ENCODE measurements around the gene DCPS. TPM values are rescaled to one million over a fixed set of nuclear protein-coding genes. Genes with fewer than 3 reads are reported as not detected.

DCPS gene
- total RNA-seq, 1 experiment from 2014 or later: 26.2 TPM

GRCh38 chr11:126322996-126323395 is 19.1 kb downstream of the DCPS start (continued):
- TF ChIP-seq PRDM15 (CRISPR knock-in tag; IDR thresholded peaks at IDR 0.05): no peak
- TF ChIP-seq ESRRA (CRISPR knock-in tag; IDR thresholded peaks at IDR 0.05; ENCODE audit: borderline replicate concordance): no peak
- no peak for TF ChIP-seq MLX (CRISPR knock-in tag; IDR thresholded peaks at IDR 0.05)
- TF ChIP-seq, protein P1, sequence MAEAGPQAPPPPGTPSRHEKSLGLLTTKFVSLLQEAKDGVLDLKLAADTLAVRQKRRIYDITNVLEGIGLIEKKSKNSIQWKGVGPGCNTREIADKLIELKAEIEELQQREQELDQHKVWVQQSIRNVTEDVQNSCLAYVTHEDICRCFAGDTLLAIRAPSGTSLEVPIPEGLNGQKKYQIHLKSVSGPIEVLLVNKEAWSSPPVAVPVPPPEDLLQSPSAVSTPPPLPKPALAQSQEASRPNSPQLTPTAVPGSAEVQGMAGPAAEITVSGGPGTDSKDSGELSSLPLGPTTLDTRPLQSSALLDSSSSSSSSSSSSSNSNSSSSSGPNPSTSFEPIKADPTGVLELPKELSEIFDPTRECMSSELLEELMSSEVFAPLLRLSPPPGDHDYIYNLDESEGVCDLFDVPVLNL (CRISPR knock-in tag; IDR thresholded peaks at IDR 0.05; ENCODE audit: borderline replicate concordance, low read depth): no peak

- ChIA-PET CTCF (interaction anchor here (0.9 to 1.4 kb wide), 5 partner anchors 10 to 153 kb away, joined by 3 read pairs; no protein-coding TSS in a partner anchor), POLR2A (no interaction called here)
- TF ChIP-seq TEAD1 (CRISPR knock-in tag; IDR thresholded peaks at IDR 0.05): no peak
- TF ChIP-seq SP1 (CRISPR knock-in tag; conservative IDR thresholded peaks at IDR 0.05): no peak
- TF ChIP-seq NR3C1 (CRISPR knock-in tag; conservative IDR thresholded peaks at IDR 0.05; ENCODE audit: low read depth): no peak
- TF ChIP-seq TCF7 (CRISPR knock-in tag; IDR thresholded peaks at IDR 0.05; ENCODE audit: low read depth): no peak
- no peak for TF ChIP-seq MYBL2 (CRISPR knock-in tag; IDR thresholded peaks at IDR 0.05)
- TF ChIP-seq ZNF281 (CRISPR knock-in tag; IDR thresholded peaks at IDR 0.05): no peak
- no peak for TF ChIP-seq ZNF219 (CRISPR knock-in tag; IDR thresholded peaks at IDR 0.05; ENCODE audit: borderline replicate concordance)
- no peak overlapping the region for H3K4me3 Mint-ChIP-seq
- DNase-seq (ENCODE audit: low spot score) (no peak), ATAC-seq (no peak)
- H3K27me3 Mint-ChIP-seq (ENCODE audit: low read depth): no peaks in the 10 kb centered on the region
- H3K36me3 Mint-ChIP-seq: peaks cover 7% of the 10 kb centered on the region; the same call in 1 of the 2 replicates
- H3K9me3 Mint-ChIP-seq: no peaks in the 10 kb centered on the region
- peak overlapping the region; percentile 54 for H3K27ac Mint-ChIP-seq
- H3K4me1 Mint-ChIP-seq: peaks cover 15% of the 10 kb centered on the region
Observed at GRCh38 chr11:126327281-126328000, 23.6 kb downstream of the DCPS start.

- no peak for ATAC-seq
- no peaks in the 10 kb centered on the region for H3K9me3 Mint-ChIP-seq
- H3K4me3 Mint-ChIP-seq: no peak overlapping the region
- ChIA-PET POLR2A (no interaction called here), CTCF (interaction anchor here (0.9 to 1.4 kb wide), 5 partner anchors 9 to 153 kb away, joined by 3 read pairs; no protein-coding TSS in a partner anchor)
- peak overlapping the region; percentile 24 for H3K27ac Mint-ChIP-seq
- peaks cover 10% of the 10 kb centered on the region; the same call in 1 of the 2 replicates for H3K36me3 Mint-ChIP-seq
- no peak for DNase-seq (ENCODE audit: low spot score)
- peaks cover 15% of the 10 kb centered on the region for H3K4me1 Mint-ChIP-seq
- H3K27me3 Mint-ChIP-seq (ENCODE audit: low read depth): no peaks in the 10 kb centered on the region
- TF ChIP-seq USF2 (CRISPR knock-in tag; IDR thresholded peaks at IDR 0.05) (no peak), ZNF512 (CRISPR knock-in tag; IDR thresholded peaks at IDR 0.05; ENCODE audit: borderline replicate concordance) (no peak), ZNF263 (CRISPR knock-in tag; IDR thresholded peaks at IDR 0.05; ENCODE audit: low read depth) (no peak), ARID4B (CRISPR knock-in tag; IDR thresholded peaks at IDR 0.05; ENCODE audit: borderline replicate concordance) (no peak)
Observed at GRCh38 chr11:126328001-126328390, 24.1 kb downstream of the DCPS start.
